8988T (cell line): Measurements from ENCODE around the gene ABLIM2.

ENCODE experiments used
- DNase-seq: peaks from one replicate; pipeline ENCODE4 v3.0.0; 2011

Gene ABLIM2

DNA sequence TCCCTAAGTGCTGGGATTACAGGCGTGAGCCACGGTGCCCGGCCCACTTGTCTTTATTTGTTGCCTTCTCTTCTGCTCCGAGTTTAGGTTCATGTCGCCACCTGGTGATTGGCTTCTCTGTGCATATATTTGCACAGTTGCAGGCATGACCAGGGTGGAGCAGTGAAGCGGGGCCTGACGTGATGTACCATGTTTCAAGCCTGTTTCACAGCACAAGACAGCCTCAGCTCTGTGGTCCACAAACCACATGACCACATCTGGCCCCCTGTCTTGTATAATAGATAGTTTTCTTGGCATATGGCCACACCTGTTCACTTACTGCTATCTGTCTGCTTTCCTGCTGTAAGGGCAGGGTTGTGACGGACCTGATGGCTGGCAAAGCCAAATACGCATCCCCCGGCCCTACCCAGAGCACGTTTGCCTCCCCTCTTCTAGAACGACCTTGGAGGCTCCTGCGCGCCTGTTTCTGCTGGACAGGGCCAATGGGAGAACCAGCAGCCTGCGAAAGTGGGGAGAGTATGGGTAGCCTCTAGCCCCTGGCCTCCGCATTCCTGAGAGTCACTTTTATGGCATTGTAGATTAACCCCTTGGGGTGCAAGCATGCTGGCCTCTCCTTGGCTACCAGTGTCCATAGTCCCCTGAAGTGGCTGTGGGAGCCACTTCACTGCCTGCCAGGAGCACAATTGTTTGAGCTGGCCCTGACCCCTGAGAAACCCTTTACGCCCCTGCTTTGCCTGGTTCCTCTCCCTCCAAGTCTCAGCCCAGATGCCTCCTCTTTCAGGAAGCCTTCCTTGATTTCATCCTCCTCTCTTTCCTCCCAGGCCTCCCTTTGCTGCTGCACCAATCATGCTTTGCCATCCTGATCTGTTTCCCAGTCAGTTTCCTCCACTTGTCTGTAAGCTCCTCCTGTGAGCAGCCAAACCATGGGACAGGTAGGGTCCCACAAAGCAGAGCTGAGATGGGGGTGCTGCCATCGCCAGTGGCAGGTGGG, 34.4 kb upstream of the ABLIM2 start:
- no peak for DNase-seq

DNA sequence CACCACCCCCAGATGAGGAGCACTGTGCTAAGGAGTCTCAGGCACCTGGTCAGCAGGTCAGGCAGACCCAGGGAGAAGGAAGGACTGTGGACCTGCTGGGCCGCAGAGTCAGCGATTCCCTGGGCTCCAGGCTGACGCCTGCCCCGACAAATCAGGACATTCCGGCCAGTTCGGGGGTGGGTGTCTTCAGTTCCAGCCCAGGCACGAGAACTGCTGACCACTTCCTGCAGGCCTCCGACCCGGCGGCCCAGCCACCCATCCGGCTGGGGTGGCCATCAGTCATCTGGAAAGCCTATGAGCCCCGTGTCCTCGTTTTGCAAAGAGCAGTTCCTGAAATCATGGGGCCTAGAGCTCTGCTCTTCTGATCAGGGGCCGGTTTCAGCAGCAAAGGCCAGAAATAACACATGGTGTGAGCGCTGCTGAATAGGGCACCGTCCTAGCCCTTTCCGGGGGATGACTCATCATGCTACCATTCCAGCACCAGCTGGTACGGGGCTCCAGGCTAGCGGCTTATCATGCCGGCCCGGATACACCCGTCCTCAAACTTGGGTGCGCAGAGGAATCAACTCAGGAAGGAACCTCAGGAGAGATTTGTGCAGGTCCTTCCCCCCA, 32.6 kb upstream of the ABLIM2 start:
- DNase-seq: peak; percentile 92

DNA sequence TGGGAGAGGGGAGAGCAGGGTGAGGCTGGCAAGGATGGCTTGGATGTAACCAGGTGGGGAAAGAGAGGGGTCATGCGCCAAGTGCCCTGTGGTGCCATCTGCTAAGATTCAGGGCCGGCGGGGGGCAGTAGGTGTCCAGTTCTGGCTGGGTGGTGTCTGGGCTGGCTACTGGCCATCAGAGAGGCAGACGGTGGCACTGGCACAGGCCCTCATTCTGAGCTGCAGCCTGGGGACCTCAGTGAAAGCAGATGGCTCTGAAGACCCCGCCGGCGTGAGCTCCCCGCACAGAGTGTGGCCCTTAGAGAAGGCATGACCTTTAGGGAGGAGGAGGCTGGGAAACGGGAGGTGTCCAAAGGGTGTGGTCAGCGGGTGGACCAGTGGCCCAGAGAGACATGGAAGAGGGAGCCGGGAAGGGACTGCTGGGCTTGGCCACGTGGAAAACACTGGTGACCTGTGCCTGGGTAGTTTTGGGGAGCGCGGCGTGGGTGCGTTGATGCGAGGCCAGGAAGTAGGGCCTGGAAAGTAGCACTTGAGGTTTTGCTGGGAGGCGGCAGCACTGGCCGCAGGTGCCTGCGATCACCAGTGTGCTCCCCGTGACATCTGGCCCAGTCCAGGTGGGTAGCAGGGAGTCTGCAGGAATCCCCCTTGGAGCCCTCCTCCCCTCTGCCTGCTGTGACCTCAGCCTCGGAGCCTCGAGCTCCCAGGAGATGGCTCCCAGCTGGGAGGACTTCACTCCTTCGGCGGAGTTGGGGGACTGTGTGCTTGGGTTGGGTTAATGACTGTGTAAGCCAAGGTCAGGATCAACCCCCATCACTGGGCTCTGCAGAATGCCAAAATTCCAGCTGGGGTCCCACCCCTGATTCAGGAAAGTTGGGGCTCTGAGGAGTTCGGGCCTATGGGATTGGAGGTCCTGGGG, 31.2 kb upstream of the ABLIM2 start:
- DNase-seq: no peak

GRCh38 chr4:8188743-8189550, 30.3 kb upstream of the ABLIM2 start:
- peak; percentile 23 for DNase-seq

GRCh38 chr4:8188085-8188484, 29.5 kb upstream of the ABLIM2 start:
- DNase-seq: peak; percentile 66

GRCh38 chr4:8185930-8186329, 27.3 kb upstream of the ABLIM2 start:
- DNase-seq: no peak

- no peak for DNase-seq
Measured at GRCh38 chr4:8185295-8185694, 26.7 kb upstream of the ABLIM2 start.

GRCh38 chr4:8184061-8184460, 25.4 kb upstream of the ABLIM2 start:
- no peak for DNase-seq

DNA sequence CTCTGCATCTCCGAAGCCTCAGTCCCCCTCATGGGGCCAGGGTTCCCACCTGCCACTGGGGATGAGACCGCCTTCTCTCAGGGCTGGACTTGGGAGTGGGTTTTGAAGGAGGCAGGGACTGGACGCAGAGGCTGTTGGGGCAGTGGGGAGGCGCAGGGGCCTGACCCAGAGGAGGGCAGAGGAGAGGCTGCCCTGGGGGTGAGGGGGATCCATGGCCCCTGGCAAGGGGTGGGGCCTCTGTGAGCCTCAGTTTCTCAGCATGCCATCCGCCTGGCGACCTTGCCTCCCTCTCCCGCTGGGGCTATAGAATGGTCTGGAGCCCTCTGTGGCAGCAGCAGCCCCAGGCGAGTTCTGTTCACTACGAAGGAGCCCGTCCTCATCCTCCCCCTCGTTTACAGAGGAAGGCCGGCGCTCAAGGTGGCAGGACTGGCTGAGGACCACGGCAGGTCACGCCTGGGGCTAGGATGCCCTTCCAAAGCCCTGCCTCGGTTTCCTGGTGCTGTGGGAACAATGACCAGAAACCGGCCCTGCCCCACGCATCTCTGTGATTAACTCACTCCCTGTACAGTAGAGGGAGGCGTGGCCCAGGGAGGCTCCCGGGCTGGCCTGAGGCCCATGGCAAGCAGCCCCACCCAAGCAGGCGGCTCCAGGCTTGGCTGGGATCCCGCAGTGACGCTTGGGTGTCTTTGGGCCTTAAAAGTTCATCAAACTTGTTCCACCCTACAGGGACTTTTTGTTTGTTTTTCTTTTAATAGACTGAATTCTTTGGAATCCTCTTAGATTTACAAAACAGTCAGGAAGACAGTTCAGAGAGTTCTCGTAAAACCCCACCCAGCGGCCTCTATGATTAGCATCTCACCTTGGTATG, 24.5 kb upstream of the ABLIM2 start:
- DNase-seq: no peak

GRCh38 chr4:8182294-8182693, 23.7 kb upstream of the ABLIM2 start:
- DNase-seq: no peak

GRCh38 chr4:8181844-8182243, 23.2 kb upstream of the ABLIM2 start:
- no peak for DNase-seq

DNA sequence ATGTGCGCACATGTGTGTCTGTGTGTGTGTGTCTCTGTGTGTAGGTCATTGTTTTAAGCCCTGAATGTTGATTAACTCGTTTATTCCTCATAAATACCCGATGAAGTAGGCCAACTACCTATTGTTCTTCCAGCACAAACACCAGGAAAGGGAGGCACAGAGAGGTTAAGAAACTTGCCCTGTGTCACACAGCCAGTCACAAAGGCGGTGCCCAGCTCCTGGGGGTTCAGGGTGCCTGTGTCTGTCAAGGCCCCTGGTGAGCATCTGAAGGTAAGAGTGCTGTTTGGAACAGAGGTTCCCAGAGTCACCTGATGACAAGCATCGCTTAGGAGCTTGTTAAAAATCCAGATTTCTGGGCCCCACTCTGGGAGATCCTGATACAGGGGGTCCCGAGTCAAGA, 22.5 kb upstream of the ABLIM2 start:
- no peak for DNase-seq

- DNase-seq: no peak
Measured at GRCh38 chr4:8180310-8181093, 21.9 kb upstream of the ABLIM2 start.

DNA sequence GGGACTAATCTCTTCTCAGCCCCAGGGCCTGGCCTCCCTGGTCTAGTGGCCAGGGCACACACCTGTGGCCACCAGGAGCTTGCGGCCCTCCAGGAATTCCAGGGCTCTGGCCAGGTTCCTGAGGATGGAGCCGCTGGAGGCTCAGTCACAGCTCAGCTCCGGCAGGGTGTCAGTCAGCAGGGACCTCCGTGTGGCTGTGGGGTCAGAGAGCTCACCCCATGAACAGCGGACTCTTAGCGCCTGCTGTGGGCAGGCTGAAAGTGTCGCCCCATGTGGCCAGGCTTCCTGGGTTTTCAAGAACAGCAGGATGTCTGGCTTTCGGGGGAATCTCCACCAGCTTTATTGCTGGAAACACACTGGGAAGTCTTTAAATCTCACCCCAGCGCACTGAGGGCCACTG, 21.2 kb upstream of the ABLIM2 start:
- DNase-seq: no peak

DNA sequence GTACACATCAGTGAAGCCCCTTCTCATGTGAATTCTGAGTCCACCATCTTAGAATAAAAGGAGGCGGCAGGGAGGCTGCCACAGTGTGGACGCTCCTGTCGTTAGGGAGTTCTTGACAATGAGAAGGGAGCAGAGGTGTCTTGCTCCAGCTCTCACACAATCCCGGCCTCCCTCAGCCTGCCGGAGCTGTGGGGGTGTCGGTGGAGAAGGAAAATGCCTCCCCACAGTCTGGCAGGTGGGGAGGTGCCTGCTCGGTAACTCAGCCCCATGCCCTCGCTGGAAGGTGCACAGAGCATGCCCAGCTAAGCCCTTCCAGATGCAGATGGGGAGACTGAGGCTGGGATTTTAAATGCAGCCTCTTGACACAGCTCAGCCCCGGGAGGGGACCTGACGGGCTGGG, 20.5 kb upstream of the ABLIM2 start:
- DNase-seq: no peak

GRCh38 chr4:8177956-8178355, 19.3 kb upstream of the ABLIM2 start:
- no peak for DNase-seq

GRCh38 chr4:8177552-8177951, 18.9 kb upstream of the ABLIM2 start:
- DNase-seq: no peak

DNA sequence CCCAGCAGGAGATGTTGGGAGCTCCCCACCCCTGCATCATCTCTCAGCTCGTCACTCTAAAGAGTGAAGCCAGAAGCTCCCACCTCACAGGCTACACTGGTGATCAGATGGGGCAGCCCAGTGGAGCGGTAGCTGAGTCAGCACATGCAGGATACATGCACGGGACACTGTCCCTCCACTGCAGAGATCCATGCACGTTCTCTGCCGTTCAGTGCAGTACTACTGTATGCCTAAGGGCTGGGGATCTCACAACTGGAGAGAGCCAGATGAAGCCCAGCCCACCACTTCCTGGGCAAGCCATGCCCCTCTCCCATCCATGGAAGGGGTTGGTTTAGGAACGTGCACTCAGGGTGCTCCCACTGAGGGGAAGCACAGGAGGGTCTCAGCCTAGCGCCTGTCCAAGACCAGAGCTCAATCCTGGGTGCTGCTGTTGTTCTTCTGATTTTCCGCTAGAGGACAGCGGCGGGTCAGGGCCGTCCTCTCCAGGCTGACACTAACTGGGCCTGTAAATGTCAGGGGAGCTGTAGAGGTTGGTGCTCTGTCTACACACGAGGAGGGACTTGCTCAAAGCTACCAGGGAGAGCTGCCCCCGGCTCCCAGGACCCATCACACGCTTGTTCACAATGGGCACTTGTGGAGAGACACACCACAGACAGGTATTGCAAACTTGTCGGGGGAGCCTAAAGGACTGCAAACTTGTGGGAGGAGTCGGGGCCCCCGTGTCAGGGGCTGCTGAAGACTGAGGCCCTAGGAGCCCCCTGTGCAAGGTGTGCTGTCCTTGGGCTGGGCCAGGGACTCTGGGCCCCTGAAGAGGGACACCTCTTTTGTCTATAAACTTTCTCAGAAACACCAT, 18.2 kb upstream of the ABLIM2 start:
- DNase-seq: peak; percentile 79

GRCh38 chr4:8175686-8176085, 17.1 kb upstream of the ABLIM2 start:
- no peak for DNase-seq

DNA sequence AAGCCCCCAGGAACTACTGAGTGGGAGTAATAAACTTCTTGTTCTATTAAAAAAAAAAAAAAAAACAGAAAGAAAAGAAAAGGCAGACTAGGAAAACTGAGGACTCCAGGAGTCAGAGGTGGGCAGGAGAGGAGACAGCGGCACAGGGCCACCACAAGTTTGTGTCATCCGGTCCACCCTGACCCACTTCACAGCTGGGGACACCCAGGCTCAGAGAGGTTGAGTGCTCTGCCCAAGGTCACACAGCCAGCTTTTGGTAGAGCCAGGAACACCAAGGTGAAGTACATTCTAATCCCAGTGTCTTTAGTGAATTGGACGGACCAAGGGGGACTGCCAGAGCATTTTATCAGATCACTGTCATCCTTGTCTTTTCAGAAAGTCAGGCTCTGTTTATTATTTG, 16.4 kb upstream of the ABLIM2 start:
- no peak for DNase-seq
